Activated T-cell treated with anti-CD3 and anti-CD28 coated beads for 48 hours (primary cell): Measurements from ENCODE around the gene TNFRSF4.
"Not testable (repeated sequence)": the region's sequence is repeated elsewhere in the genome, so short reads cannot be mapped to it uniquely, and the experiment has no call there.

Experiments used
- DNase-seq: peaks from one replicate; pipeline ENCODE4 v3.0.0-alpha.2; 2020; ENCODE audit warnings: low read depth

The TNFRSF4 gene

DNA sequence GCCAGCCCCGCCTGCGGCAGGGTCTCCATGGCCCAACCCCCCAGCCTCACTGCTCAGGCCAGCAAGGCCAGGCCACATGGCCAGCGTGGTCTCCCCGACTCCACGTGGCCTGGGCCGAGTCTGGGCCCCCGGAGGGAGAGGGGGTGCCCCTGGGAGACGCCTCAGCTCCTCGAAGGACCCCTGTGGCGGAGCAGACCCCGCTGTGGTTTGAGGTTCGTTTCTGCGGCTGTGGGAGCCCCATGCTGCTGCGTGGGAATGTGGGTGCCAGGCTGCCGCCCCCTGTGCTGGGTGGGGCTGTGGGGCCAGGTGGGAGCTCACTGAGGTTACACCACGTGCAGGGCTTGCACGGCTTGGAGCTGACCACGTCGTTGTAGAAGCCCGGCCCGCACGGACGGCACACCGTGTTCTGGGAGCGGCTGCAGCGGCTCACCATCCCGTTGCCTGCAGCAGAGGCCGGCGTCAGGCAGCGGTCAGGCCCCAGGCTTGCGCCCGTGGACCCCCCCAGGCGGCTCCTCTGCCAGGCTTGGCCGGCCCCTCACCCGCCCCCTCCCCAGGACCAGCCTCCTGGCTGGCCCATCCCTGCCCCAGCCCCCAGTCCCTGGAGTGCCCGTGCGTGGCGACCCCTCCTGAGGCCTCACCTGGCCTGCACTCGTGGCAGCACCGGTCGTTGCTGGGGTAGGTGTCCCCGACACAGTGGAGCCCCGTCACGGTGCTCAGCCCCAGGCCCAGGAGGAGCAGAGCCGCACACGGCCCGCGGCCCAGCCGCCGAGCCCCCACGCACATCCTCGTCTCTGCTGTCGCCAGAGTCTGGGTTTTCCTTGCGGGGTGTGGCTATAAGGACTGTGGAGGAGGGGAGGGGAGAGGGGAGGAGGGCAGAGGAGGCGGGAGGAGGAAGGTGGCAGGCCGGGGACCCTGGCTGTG, at the start of gene TNFRSF4:
Gene TNFRSF4, minus strand, starts transcription at position 809 of the 921 bp plus-strand sequence. Its CDS starts 26 bp downstream, at position 783.
- DNase-seq, result no peak

DNA sequence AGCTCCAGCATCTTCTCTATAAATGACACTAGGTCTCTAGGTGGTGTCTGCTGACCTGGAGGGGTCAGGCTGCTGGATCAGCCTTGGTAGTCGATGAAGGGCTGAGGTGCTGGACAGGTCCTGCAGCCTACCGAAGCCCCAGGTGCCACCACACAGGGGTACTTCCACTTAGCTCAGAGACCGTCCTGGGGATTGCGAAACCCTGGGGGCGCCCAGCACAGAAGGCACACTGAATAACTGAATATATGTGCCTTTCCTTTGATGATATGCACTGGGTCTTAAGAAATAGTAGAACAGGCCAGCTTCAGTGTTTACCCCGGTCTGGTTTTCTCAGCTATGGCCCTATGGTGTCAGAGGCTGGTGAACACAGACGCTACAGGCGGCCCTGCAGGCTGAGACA, 48.8 kb upstream of the TNFRSF4 start:
- no peak for DNase-seq

DNA sequence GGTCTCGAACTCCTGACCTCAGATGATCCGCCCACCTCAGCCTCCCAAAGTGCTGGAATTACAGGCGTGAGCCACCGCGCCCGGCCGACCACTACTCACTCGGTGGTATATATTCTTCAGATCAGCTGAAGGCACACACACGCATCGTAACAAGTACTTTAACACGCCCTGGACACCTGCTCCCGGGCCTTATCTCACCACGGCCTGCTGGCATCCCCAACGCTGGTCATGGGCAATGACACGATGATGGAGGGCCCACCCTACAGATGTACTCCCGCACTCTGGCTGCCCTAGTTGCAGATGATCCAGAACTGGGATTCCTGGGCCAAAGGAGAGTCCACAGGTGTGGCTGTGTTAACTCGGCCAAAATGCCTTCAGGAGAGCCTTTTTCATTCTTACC, 48.1 kb upstream of the TNFRSF4 start:
- no peak for DNase-seq

DNA sequence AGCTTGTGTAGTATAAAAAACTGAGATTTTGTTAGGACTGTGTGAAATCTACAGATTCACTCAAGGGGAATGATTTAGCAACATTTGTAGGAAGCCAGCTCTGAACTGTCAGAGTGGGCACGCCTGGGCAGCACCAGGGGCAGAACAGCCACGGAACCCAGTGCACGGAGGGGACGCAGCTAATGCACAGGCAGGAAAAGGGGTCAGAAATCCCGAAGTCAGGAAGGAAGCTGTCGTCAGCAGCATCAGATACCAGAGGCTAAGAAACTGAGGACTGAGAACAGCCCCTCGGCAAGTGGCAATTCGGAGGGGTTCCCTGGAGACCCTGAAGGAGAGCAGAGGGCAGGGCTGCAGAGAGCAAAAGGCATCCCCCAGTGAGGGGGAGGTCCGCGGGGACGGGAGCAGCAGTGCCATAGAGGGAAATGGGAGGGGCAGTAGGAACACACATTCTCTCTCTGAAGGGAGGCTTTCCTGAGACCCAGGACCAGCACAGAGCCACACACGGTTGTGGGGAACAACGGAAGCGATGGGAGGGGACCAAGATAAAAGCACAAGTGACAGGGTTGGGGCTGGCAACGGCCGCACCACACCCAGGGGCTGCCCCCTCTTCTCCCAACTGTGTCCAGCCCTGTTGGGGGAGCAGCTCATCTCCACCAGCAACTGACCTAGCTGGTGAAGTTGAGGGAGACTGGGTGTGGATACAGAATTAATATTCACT, 47.0 kb upstream of the TNFRSF4 start:
- DNase-seq, result no peak

DNA sequence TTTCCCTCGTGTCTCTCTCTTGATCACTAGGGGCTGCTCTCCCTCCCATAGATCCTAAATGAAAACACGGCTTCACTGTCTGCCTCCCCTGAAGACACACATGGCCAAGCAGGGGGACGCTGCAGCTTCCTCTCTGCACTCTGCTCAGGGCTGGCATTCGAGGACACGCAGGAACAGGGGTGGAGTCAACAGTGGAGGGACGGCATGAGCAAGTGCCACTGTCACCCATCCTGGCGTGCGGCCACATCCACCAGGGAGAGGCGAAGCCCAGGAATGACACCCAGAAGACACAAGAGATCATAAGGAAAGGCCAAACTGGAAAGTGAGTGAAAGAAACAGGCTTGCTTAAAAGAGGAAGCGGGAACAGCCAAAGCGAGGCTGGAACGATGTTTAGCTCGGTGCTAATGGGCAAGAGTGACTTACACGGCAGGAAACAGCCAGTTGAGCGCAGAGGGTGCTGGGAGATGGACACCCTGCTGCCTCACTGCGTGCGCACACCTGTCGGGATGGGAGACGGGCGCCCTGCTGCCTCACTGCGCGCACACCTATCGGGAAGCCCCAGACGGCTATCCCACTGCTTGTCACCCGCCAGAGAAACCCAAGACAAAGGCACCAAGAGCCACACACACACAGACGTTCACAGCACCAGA, 46.1 kb upstream of the TNFRSF4 start:
- DNase-seq, result no peak

DNA sequence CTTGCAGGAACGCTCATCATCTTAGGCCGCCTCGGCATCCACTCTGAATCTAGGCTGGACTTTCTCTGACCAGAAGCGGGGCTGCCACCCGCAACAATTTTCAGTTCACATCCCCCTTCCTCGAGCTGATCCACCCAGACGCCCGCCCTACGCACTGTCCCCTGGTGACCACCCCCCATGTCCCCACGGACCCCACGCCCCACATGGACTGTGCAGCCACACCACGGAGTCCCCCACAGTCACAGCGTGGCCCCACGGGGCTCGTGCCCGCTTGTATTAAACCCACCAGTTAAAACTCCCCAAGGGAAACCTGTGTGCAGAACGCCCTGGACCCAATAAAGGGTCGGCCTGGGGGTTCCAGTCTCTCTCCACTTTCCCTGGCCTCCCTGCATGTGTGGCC, 45.6 kb upstream of the TNFRSF4 start:
- DNase-seq, result no peak

DNA sequence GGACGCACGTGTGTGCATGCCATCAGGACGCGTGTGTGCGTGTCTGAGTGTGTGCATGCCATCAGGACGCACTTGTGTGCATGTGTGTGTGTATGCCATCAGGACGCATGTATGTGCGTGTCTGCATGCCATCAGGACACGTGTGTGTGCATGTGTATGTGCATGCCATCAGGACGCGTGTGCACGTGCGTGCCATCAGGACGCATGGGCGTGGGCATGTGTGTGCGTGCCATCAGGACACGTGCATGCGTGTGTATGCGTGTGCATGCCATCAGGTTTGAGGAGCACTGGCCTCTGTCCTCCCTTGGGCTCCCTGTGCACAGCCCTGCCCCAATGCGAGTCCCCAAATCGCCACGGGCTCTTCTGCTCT, 45.2 kb upstream of the TNFRSF4 start:
- DNase-seq, result no peak

DNA sequence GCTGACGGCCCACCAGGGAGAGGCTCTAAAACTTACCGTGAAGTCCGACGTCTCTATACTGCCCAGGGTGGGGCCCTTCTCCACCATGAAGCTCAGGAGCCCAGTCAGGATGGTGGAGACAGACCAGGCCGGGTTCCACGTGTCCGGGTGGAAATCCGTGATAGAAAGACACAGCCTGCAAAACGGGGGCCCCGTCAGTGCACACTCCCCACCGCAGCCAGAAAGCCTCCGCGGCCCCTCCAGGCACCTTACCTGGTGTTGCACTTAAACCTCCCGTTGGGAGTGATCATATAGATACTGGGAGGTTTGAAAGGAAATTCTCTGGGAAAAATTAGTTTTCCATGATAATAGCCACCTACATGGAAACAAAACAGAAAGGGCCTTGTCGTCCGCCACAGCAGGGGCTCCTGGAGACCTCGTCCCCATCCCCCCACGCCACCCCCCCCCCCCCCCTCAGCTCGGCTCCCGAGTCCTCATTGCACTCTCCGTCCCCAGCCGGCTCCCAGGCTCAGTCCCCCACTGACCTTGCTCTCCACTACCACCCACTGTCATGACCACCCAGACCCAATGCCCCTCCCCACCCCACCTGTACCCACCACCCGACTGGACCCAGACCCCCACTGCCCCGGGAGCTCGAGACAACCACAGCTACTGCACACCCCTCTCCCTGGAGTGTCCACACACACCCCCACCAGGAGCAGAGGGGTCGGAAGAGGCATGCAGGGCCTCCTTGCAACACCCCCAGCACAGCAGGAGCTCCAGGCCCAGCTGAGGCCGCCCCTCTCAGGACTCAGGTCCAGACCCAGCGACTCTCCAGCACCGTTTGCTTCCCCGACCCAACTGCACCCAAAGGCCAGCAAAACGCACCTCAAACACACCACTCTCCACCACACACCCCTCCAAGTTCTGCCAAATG, 43.3 kb upstream of the TNFRSF4 start:
- DNase-seq, result no peak

DNA sequence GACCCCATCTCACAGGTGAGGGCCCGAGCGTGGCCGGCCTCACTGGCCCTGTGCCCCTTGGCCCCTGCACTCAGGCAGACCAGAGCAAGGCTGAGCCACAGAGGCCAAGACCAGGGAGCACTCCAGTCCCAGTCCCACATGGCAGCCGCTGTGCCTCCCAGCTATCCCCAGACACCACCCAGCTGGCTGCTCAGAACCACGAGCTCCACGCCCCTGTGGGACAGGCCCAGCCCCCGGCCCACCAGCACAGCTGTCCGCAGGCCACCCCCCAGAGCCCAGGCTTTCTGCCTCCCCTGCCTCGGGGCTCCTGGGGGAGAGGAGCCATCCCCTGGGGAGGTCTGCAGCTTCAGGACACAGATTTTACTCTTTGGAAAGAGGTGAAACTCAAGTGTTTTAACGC, 41.7 kb upstream of the TNFRSF4 start:
- DNase-seq, result no peak

DNA sequence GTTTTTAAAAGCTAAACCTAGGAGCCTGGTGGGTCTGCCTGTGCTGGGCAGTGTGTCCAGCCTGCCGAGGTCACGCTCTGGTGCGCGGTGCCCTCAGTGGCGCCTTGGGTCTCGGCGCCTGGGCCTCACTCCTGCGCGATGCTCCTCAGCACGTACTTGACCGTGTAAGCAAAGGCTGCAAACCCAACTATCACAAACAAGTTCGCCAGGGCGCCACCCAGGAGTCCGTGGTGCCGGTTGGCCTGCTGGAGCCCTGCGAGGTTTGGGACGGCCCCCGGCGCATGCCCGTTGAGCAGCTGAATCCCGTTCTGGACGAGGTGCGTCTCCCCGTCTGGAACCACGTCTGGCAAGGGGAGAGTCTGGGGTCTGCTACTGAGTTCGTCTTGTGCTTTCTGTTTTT, 41.1 kb upstream of the TNFRSF4 start:
- DNase-seq, result no peak

DNA sequence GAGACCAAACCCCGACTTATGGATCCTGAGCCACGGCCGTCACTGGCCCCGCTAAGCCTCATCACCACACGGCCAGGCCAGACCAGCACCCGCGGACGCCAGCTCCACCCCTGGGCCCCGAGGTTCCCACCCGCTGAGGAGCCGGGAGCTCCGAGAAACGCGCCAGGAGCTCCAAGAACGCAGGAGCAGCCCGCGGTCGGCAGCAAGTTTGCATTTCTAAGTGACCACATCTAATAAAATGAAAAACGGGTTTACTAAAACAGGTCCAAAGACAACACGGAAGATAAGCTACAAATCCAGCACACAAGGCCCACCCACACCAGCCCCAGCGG, 40.7 kb upstream of the TNFRSF4 start:
- DNase-seq, result no peak

DNA sequence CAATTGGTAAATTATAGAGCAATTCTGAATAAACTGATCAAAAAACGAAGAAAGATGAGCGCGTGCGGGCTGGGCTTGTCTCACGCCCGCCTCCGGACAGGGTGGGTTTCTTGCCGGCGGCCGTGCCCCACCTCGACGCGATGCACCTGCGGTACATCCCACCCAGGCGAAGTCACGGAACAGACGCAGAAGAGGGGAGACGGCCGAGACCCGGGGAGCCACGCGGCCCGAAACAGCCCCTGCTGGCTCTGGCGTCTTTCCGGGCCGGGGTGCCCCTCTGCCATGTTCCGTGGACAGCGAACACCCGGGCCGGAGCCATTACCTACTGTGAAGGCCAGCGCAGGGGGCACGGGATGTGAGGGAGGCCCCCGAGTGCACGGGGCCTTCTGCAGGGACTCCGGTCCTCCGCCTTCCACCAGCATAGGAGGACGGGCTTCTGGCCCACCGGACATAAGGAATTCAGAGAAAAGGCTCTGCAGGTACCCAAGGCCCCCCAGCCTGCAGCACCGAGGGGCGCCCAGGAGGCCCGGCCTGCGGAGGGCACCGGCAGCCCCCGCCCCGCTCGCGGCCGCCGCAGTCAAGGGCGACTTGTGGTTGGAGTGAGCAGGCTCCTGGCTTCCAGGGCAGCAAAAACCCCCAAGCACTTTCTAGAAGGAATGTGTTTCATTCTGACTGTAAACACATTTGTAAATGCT, 40.2 kb upstream of the TNFRSF4 start:
- no peak for DNase-seq

DNA sequence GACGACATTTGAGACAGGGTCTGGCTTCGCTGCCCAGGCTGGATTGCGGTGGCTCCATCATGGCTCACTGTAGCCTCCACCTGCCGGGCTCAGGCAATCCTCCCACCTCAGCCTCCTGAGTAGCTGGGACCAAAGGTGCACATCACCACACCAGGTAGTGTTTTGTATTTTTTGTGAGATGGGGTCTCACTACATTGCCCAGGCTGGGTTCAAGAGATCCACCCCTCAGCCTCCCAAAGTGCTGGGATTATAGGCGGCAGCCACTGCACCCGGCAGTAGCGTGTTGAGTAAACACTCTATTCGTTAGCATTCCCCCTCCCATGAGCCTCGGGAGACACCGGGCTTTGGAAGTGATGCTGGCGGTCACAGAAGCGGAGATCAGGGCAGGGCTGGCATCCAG, 39.4 kb upstream of the TNFRSF4 start:
- no peak for DNase-seq

DNA sequence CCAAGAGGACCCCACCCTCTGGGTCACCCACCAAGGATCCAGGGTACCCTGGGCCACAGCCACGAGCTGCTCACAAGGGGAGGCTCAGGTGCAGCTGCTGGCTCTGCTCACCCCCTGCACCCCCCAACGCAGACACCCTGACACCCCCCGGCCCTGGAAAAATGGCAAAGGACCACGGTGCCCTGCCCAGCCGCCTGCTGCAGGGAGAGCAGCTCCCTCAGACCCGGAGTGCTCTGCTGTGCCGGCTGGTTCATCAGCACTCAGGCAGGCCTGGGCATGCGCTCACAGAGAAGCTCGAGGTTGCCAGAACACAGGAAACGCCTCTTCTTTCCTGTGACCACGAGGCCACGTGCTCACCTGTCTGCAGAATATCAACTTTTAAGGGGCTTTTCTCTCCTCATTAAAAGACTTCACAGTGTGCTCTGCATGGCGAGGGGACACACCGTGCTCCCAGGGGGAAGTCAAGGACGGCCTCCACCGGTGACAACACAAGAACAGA, 36.9 kb upstream of the TNFRSF4 start:
- DNase-seq, result peak; percentile 45

DNA sequence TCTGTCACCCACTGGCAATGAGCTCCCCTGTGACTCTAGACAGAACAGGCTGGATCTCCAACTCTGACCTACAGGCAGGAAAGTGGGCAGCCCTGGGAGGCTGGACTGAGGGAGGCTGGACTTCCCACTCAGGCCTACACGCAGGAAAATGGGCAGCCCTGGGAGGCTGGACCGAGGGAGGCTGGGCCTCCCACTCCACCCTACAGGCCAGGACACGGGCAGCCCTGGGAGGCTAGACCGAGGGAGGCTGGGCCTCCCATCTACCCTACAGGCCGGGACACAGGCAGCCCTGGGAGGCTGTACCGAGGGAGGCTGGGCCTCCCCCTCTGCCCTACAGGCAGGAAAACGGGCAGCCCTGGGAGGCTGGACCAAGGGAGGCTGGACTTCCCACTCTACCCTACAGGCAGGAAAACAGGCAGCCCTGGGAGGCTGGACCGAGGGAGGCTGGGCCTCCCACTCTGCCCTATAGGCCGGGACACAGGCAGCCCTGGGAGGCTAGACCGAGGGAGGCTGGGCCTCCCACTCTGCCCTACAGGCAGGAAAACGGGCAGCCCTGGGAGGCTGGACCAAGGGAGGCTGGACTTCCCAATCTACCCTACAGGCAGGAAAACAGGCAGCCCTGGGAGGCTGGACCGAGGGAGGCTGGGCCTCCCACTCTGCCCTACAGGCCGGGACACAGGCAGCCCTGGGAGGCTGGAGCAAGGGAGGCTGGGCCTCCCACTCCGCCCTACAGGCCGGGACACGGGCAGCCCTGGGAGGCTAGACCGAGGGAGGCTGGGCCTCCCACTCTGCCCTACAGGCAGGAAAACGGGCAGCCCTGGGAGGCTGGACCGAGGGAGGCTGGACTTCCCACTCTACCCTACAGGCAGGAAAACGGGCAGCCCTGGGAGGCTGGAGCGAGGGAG, 34.3 kb upstream of the TNFRSF4 start:
- not testable (repeated sequence) for DNase-seq

DNA sequence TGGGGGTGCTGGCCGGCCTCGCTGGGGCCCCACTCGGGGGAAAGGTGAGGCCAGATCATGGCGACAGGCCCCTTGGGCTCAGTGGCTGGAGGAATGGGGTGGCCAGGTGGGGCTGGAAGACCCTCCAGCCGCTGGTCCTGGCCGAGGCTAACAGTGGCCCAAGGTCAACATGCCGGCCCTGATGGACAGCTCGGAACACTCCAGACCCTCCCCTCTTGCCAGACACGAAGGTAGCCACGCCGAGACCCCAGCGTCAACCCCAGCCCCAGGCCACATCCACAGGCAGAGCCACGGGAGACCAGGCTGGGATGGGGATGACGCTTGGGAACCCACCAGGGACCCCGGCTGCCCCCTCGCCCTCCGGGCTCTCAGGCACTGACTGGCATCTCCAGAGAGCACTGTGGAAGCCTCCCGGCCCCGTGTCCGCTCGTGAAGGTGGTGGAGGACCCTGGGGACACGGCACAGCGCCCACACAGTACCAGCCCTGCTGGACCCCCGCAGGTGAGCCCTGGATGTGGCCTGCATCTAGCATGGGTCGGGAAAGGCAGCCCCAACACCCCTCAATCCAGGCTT, 33.5 kb upstream of the TNFRSF4 start:
- DNase-seq, result no peak

DNA sequence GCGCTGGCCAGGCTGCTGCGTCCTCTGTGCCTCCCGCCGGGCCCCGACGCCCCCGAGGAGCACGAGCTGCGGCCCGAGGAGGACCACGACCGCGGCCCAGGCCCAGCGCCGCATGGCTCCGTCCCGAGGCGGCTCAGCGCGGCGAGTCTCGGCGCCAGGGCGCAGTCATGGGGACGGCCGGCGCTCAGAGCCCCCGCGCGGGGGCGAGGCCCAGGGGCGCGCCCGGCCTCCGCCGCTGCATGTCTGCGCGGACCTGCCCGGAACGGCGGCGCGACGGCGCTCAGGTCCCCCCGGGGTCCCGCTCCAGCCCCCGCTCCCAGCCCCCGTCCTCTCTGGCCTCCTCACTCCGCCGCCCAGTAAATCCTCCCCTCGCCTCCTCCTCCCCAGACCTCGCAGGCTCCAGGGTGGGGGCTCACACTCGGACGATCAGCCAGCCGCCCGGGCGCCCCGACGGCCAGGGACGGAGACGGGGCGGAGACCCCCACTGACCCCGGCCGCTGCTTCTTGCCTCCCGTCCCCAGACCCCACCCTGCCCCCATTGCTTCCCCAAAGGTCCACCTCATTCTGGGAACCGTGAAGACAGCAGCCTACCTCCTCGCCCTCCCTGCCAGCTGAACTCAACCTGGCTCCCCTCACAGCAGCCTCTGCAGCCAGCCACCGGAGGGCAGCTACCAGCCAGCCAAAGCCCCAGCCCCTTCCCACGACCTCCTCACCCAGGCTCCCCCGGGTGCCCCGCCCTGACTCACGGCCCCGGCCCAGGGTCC, 32.8 kb upstream of the TNFRSF4 start, which contains the start of gene C1QTNF12:
Gene C1QTNF12, minus strand, starts transcription at position 146 of the 764 bp plus-strand sequence. Its CDS starts 32 bp downstream, at position 114.
- DNase-seq, result no peak

DNA sequence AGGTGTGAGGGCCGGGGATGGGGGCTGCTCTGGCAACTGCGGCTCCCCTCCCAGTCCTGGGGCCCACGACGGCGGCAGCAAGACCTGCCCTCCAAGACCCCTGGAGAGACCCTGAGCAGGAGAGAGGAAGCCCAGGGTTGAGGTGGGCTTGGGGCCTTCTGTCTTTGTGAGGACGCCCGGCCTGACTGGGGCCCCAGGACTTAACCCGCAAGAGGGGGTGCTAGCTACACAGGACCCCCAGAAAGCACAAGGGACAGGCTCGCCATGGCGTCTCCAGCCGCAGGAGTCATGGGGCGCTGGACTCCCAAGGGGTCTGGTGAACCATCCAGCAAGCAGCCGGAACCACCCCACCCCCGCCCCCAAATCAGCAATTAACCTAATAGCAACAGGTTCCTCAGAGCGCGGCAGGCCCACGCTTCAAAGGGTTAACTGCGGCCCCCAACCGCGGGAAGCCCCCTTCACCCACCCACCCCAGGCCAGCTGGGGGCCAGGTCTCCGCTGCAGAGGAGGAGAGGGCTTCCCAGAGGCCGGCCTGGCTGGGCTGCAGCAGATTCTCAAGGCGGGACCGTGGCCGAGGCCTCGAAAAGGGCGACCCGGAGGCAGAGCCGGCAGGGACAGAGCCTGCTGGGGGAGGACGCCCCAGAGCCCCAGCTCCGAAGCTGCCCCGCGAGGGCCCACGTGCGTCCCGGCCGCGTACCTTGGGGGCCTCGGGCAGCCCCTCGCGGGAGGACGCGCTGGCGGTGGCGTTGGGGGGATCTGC, 32.0 kb upstream of the TNFRSF4 start:
- no peak for DNase-seq
